Measurements from ENCODE around the gene C3orf49.

Gene C3orf49

GRCh38 chr3:63864965-63865327 lies 45.8 kb downstream of the C3orf49 start:
- in situ Hi-C loops (cut with HindIII; ENCODE audit: low sequenced_read_pairs) = no loop called here
- peak; percentile 17 for DNase-seq (ENCODE audit: low read depth, low spot score)
- no peak for TF ChIP-seq CTCF (IDR thresholded peaks at IDR 0.05; ENCODE audit: low read depth, low read length)
- H3K4me3 ChIP-seq (ENCODE audit: low read depth, low read length) = peak overlapping the region; percentile 92

GRCh38 chr3:63867225-63867624 lies 48.1 kb downstream of the C3orf49 start:
- in situ Hi-C loops (cut with HindIII; ENCODE audit: low sequenced_read_pairs) = no loop called here
- no peak for DNase-seq (ENCODE audit: low read depth, low spot score)
- TF ChIP-seq CTCF (IDR thresholded peaks at IDR 0.05; ENCODE audit: low read depth, low read length) = no peak
- no peak overlapping the region for H3K4me3 ChIP-seq (ENCODE audit: low read depth, low read length)

GRCh38 chr3:63869940-63870614 lies 51.0 kb downstream of the C3orf49 start:
- in situ Hi-C loops (cut with HindIII; ENCODE audit: low sequenced_read_pairs) = no loop called here
- DNase-seq (ENCODE audit: low read depth, low spot score) = no peak
- H3K4me3 ChIP-seq (ENCODE audit: low read depth, low read length) = no peak overlapping the region
- TF ChIP-seq CTCF (IDR thresholded peaks at IDR 0.05; ENCODE audit: low read depth, low read length) = no peak

- TF ChIP-seq CTCF (IDR thresholded peaks at IDR 0.05; ENCODE audit: low read depth, low read length) = no peak
- H3K4me3 ChIP-seq (ENCODE audit: low read depth, low read length) = no peak overlapping the region
- no peak for DNase-seq (ENCODE audit: low read depth, low spot score)
- in situ Hi-C loops (cut with HindIII; ENCODE audit: low sequenced_read_pairs) = no loop called here
Observed at GRCh38 chr3:63870615-63871005, 51.5 kb downstream of the C3orf49 start.

DNA sequence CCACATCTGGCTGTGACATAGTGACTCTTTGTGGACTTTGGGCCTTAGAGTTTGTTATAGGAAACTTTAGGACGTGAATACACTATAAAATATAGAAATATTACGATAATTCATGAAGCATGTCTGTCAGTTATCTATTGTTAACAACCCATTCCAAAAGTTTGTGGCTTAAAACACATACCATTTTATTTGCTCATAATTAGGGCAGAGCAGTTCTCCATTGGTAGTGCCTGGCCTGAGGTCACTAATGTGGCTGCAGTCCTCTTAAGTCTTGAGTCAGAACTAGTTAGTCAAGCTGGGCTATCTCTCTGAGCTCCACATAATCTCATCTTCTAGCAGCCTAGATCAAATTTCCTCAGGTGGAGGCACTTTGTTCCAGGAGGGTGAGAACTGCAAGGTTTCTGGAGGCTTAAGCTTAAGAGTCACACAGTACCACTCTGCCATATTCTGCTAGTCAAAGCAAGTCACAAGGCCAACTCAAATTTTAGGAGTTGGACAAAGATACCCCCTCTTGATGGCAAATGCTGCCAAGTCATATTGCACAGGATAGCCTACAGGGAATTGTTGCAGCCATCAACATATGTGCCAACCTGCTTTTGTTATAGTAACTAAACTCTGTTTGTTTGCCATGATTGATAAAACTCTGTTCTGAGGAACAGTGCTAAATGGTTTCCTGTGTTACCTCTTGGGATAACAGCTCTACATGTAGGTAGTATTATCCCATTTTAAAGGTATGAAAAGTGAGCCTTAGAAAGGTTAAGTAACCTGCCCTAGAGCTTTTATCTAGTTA lies 53.2 kb downstream of the C3orf49 start:
- TF ChIP-seq CTCF (IDR thresholded peaks at IDR 0.05; ENCODE audit: low read depth, low read length) = no peak
- peak; percentile 81 for DNase-seq (ENCODE audit: low read depth, low spot score)
- no peak overlapping the region for H3K4me3 ChIP-seq (ENCODE audit: low read depth, low read length)
- in situ Hi-C loops (cut with HindIII; ENCODE audit: low sequenced_read_pairs) = no loop called here

DNA sequence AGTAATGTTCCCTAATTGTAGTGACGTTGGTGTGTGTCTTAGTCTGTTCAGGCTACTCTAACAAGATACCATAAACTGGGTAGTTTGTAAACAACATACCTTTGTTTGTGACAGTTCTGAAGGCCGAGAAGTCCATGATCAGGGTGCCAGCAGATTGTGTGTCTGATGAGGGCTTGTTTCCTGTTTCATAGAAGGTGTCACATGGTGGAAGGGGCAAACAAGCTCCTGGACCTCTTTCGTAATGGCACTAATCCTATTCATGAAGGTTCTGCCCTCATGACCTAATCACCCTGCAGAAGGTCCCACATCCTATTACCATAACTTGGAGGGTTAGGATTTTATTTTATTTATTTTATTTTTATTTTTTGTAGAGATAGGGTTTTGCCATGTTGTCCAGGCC lies 55.7 kb downstream of the C3orf49 start:
- DNase-seq (ENCODE audit: low read depth, low spot score) = no peak
- no peak for TF ChIP-seq CTCF (IDR thresholded peaks at IDR 0.05; ENCODE audit: low read depth, low read length)
- H3K4me3 ChIP-seq (ENCODE audit: low read depth, low read length) = no peak overlapping the region
- in situ Hi-C loops (cut with HindIII; ENCODE audit: low sequenced_read_pairs) = no loop called here
